Activated CD4-positive, alpha-beta memory T cell treated with anti-CD3 and anti-CD28 coated beads for 36 hours (primary cell): ENCODE results near the gene C15orf61. TPM values are rescaled to one million over a fixed set of nuclear protein-coding genes. Genes with fewer than 3 reads are reported as not detected.

Source experiments
- CTCF ChIA-PET: fragments of 350-600 bp; sonication (Branson Sonifier 250); formaldehyde crosslinking; loops from one replicate; lab custom pipeline; 2021; ENCODE audit warnings: antibody characterized with exemption, inconsistent platforms; lab: Charles Lee
- POLR2A ChIA-PET: fragments of 350-600 bp; sonication (Branson Sonifier 250); formaldehyde crosslinking; loops from one replicate; lab custom pipeline; 2021; ENCODE audit warnings: antibody characterized with exemption; lab: Charles Lee
- DNase-seq: peaks from one replicate; pipeline ENCODE4 v3.0.0-alpha.2; 2020
- H3K27ac Mint-ChIP-seq: one replicate; pipeline ENCODE4 v1.8.0; 2021; ENCODE audit warnings: mixed read lengths
- H3K27me3 Mint-ChIP-seq: one replicate; pipeline ENCODE4 v1.8.0; 2021; ENCODE audit warnings: mixed read lengths
- H3K36me3 Mint-ChIP-seq: one replicate; pipeline ENCODE4 v1.8.0; 2021; ENCODE audit warnings: mixed read lengths
- H3K4me1 Mint-ChIP-seq: one replicate; pipeline ENCODE4 v1.8.0; 2021; ENCODE audit warnings: low read depth, mixed read lengths
- H3K4me3 Mint-ChIP-seq: one replicate; pipeline ENCODE4 v1.8.0; 2021; ENCODE audit warnings: mild to moderate bottlenecking, mixed read lengths
- H3K9me3 Mint-ChIP-seq: one replicate; pipeline ENCODE4 v1.8.0; 2021; ENCODE audit warnings: mixed read lengths
- intact Hi-C: fragments of 100-400 bp; cut with micrococcal nuclease; formaldehyde crosslinking; loops from one replicate; pipeline ENCODE4 v1.15.1; 2023
- total RNA-seq, 2 experiments: library from RNA; stranded (reverse); gene quantifications; one replicate each; pipeline ENCODE4 v1.2.3, GENCODE V29; 2021

Gene C15orf61
- total RNA-seq, 2 experiments from 2014 or later = 4.1 to 4.3 TPM

GRCh38 chr15:67578020-67578600, 57.2 kb downstream of the C15orf61 start:
- no peak overlapping the region for H3K4me3 Mint-ChIP-seq
- H3K27me3 Mint-ChIP-seq = no peaks in the 10 kb centered on the region
- intact Hi-C loops = no loop called here
- CTCF ChIA-PET = interaction anchor here (0.8 kb wide), 1 partner anchor 257 kb away, joined by 3 read pairs; no protein-coding TSS in a partner anchor
- POLR2A ChIA-PET = no interaction called here
- no peak for DNase-seq
- H3K27ac Mint-ChIP-seq = no peak overlapping the region
- H3K36me3 Mint-ChIP-seq = peaks cover under 1% of the 10 kb centered on the region
- no peaks in the 10 kb centered on the region for H3K9me3 Mint-ChIP-seq
- peaks cover 2% of the 10 kb centered on the region for H3K4me1 Mint-ChIP-seq

GRCh38 chr15:67579164-67579563, 58.2 kb downstream of the C15orf61 start:
- H3K4me3 Mint-ChIP-seq = no peak overlapping the region
- H3K9me3 Mint-ChIP-seq = no peaks in the 10 kb centered on the region
- DNase-seq = no peak
- no peaks in the 10 kb centered on the region for H3K27me3 Mint-ChIP-seq
- POLR2A ChIA-PET = no interaction called here
- H3K4me1 Mint-ChIP-seq = peaks cover 2% of the 10 kb centered on the region
- H3K27ac Mint-ChIP-seq = no peak overlapping the region
- CTCF ChIA-PET = no interaction called here
- intact Hi-C loops = no loop called here
- no peaks in the 10 kb centered on the region for H3K36me3 Mint-ChIP-seq

Other genes with a start within 250 kb of the C15orf61 start
- 10 to 100 TPM; 16.5 to 17.4 TPM for gene MAP2K5, start 21.6 kb downstream of the C15orf61 start, total RNA-seq